CD4-positive, alpha-beta T cell (primary cell): ENCODE data around the gene CYBA. TPM values are rescaled to one million over a fixed set of nuclear protein-coding genes. Genes with fewer than 3 reads are reported as not detected.
A peak's percentile ranks its signal among the peaks of the same experiment; 100 is the strongest.

Experiments
- ATAC-seq: fragments of 200-7000 bp; cut with Tn5 transposase; one replicate; pipeline ENCODE4 v1.10.0; 2022; ENCODE audit warnings: mild to moderate bottlenecking; ENCODE audit not compliant: poor library complexity
- CTCF ChIA-PET: fragments of 350-600 bp; sonication (Branson Sonifier 250); formaldehyde crosslinking; loops from one replicate; lab custom pipeline; 2021; ENCODE audit warnings: antibody characterized with exemption, inconsistent platforms; lab: Charles Lee
- POLR2A ChIA-PET: fragments of 350-600 bp; sonication (Branson Sonifier 250); formaldehyde crosslinking; loops from one replicate; lab custom pipeline; 2021; ENCODE audit warnings: antibody characterized with exemption, inconsistent platforms; lab: Charles Lee
- DNase-seq, 14 experiments: peaks; one replicate each; pipeline ENCODE4 v3.0.0-alpha.2; 2013 to 2020; ENCODE audit warnings: mixed read lengths in 2 of 14
- H3K27ac ChIP-seq, 2 donors: one replicate each; pipeline versions ENCODE4 v1.5.1 to v1.7.0; 2013; ENCODE audit warnings: low read length in 2 of 2, low read depth in 1 of 2, mild to moderate bottlenecking in 1 of 2
- H3K27me3 ChIP-seq, 2 experiments: 1 replicate in 1 of 2; 2 replicates in 1 of 2; pipeline versions ENCODE4 v1.6.1 to v1.7.0; 2013; ENCODE audit warnings: low read length in 2 of 2, control low read depth in 1 of 2, mild to moderate bottlenecking in 1 of 2, moderate library complexity in 1 of 2; ENCODE audit not compliant: insufficient read depth in 2 of 2, control insufficient read depth in 1 of 2
- H3K36me3 ChIP-seq: one replicate; pipeline ENCODE4 v1.6.1; 2013; ENCODE audit warnings: low read length, control low read depth; ENCODE audit not compliant: insufficient read depth
- H3K4me1 ChIP-seq: one replicate; pipeline ENCODE4 v1.6.1; 2013; ENCODE audit warnings: low read length, control low read depth; ENCODE audit not compliant: insufficient read depth
- H3K4me3 ChIP-seq: one replicate; pipeline ENCODE4 v1.5.1; 2013; ENCODE audit warnings: mild to moderate bottlenecking, low read length, moderate library complexity
- H3K9me3 ChIP-seq, 2 experiments: 1 replicate in 1 of 2; 2 replicates in 1 of 2; pipeline versions ENCODE4 v1.6.1 to v1.7.0; 2013; ENCODE audit warnings: low read length in 2 of 2, mild to moderate bottlenecking in 2 of 2, control low read depth in 1 of 2, moderate library complexity in 1 of 2; ENCODE audit not compliant: control insufficient read depth in 1 of 2, insufficient read depth in 1 of 2
- H3K27ac Mint-ChIP-seq: one replicate; pipeline ENCODE4 v1.8.0; 2020; ENCODE audit warnings: mixed read lengths
- H3K27me3 Mint-ChIP-seq: one replicate; pipeline ENCODE4 v1.8.0; 2021; ENCODE audit warnings: mixed read lengths
- H3K36me3 Mint-ChIP-seq: one replicate; pipeline ENCODE4 v1.8.0; 2021; ENCODE audit warnings: low read depth, mixed read lengths
- H3K4me1 Mint-ChIP-seq: one replicate; pipeline ENCODE4 v1.8.0; 2021; ENCODE audit warnings: low read depth, mixed read lengths
- H3K4me3 Mint-ChIP-seq: one replicate; pipeline ENCODE4 v1.8.0; 2020; ENCODE audit warnings: mild to moderate bottlenecking, mixed read lengths
- H3K9me3 Mint-ChIP-seq: one replicate; pipeline ENCODE4 v1.8.0; 2020; ENCODE audit warnings: mixed read lengths
- CTCF ChIP-seq: fragments of 200-600 bp; IDR thresholded peaks from one replicate; pipeline ENCODE4 v1.8.0; 2022; ENCODE audit warnings: antibody characterized with exemption, mild to moderate bottlenecking
- intact Hi-C, 2 experiments: fragments of 100-400 bp; cut with DNase I in 1 of 2; cut with micrococcal nuclease in 1 of 2; formaldehyde crosslinking; loops; one replicate each; pipeline versions ENCODE4 v1.15.1 to v1.9.0; 2023 to 2025; cut with DNase I, micrococcal nuclease
- total RNA-seq, 174 experiments: library from RNA in 2 of 174; stranded (reverse) in 2 of 174; gene quantifications; one replicate each; pipeline ENCODE4 v1.2.3 and lab custom pipeline; 2021 to 2026

The CYBA gene
- total RNA-seq, 2 experiments from 2014 or later: 292 to 294 TPM

GRCh38 chr16:88651276-88651988 is 579 bp upstream of the CYBA start:
- no peak for TF ChIP-seq CTCF
- no peaks in the 10 kb centered on the region for H3K27me3 ChIP-seq
- Mint-ChIP-seq H3K4me1 (peaks cover 14% of the 10 kb centered on the region), H3K27me3 (no peaks in the 10 kb centered on the region), H3K27ac (peak overlapping the region; percentile 95), H3K9me3 (no peaks in the 10 kb centered on the region), H3K36me3 (peaks cover 19% of the 10 kb centered on the region), H3K4me3 (peak overlapping the region; percentile 93)
- intact Hi-C loops: loop anchor here (1.0 to 5.0 kb wide), 4 partner anchors 12 to 49 kb away; partner anchors contain the start of genes SNAI3 (in 2 of the 2) and MVD (in 1 of the 2)
- H3K9me3 ChIP-seq: no peaks in the 10 kb centered on the region
- H3K4me3 ChIP-seq: peak overlapping the region; percentile 96
- H3K36me3 ChIP-seq: peaks cover 26% of the 10 kb centered on the region
- H3K4me1 ChIP-seq: peaks cover 56% of the 10 kb centered on the region
- ATAC-seq (peak; percentile 72), DNase-seq (peak in 13 of 14 experiments; percentile 35 to 95 (median 62))
- ChIA-PET CTCF (no interaction called here), POLR2A (interaction anchor here (0.7 to 1.8 kb wide), 4 partner anchors 9 to 82 kb away, joined by 3 to 5 read pairs (median 4); partner anchors contain the start of gene ZC3H18)
- H3K27ac ChIP-seq: peak overlapping the region; percentile 81 to 94

GRCh38 chr16:88649924-88650748 is 717 bp downstream of the CYBA start:
- Mint-ChIP-seq H3K4me1 (peaks cover 16% of the 10 kb centered on the region), H3K27me3 (no peaks in the 10 kb centered on the region), H3K4me3 (peak overlapping the region; percentile 93), H3K9me3 (no peaks in the 10 kb centered on the region), H3K27ac (peak overlapping the region; percentile 95), H3K36me3 (peaks cover 21% of the 10 kb centered on the region)
- Histone ChIP-seq H3K27ac (peak overlapping the region; percentile 81 to 94), H3K4me1 (peaks cover 56% of the 10 kb centered on the region), H3K9me3 (no peaks in the 10 kb centered on the region), H3K36me3 (peaks cover 28% of the 10 kb centered on the region), H3K4me3 (peak overlapping the region; percentile 96), H3K27me3 (no peaks in the 10 kb centered on the region)
- CTCF ChIA-PET: no interaction called here
- intact Hi-C loops: loop anchor here (2.0 to 5.0 kb wide), 3 partner anchors 13 to 51 kb away; partner anchors contain the start of gene SNAI3 (in 2 of the 2)
- POLR2A ChIA-PET: interaction anchor here (0.9 to 1.8 kb wide), 6 partner anchors 8 to 80 kb away, joined by 3 to 5 read pairs (median 3); partner anchors contain the start of gene ZC3H18
- TF ChIP-seq CTCF: no peak
- DNase-seq (peak in 8 of 14 experiments; percentile 14 to 63 (median 54)), ATAC-seq (peak; percentile 8)

- Mint-ChIP-seq H3K27me3 (no peaks in the 10 kb centered on the region), H3K4me1 (peaks cover 19% of the 10 kb centered on the region), H3K9me3 (no peaks in the 10 kb centered on the region), H3K4me3 (peak overlapping the region; percentile 93), H3K27ac (peak overlapping the region; percentile 95), H3K36me3 (peaks cover 25% of the 10 kb centered on the region)
- ATAC-seq (no peak), DNase-seq (peak in 1 of 14 experiments; percentile 27)
- H3K4me1 ChIP-seq: peaks cover 56% of the 10 kb centered on the region
- no peaks in the 10 kb centered on the region for H3K9me3 ChIP-seq
- TF ChIP-seq CTCF: no peak
- peak overlapping the region; percentile 96 for H3K4me3 ChIP-seq
- CTCF ChIA-PET: no interaction called here
- POLR2A ChIA-PET: interaction anchor here (0.9 to 1.1 kb wide), 3 partner anchors 12 to 56 kb away, joined by 3 read pairs; no protein-coding TSS in a partner anchor
- H3K36me3 ChIP-seq: peaks cover 27% of the 10 kb centered on the region
- H3K27ac ChIP-seq: peak overlapping the region; percentile 81 to 94
- H3K27me3 ChIP-seq: no peaks in the 10 kb centered on the region
- intact Hi-C loops: no loop called here
Measured at GRCh38 chr16:88649195-88649923, 1.5 kb downstream of the CYBA start.
